ENCODE measurements around the gene APOB. TPM values are rescaled to one million over a fixed set of nuclear protein-coding genes. Genes with fewer than 3 reads are reported as not detected.

The APOB gene
- total RNA-seq (ENCODE audit: insufficient read depth, low replicate concordance): 1.7 TPM

GRCh38 chr2:21043744-21044532 lies at the start of gene APOB:
TSS of gene APOB (minus strand) at chr2:21044073. CDS start at chr2:21043945, 128 bp downstream.
- peak; percentile 4 for DNase-seq (ENCODE audit: low spot score)

- DNase-seq (ENCODE audit: low spot score): no peak
Observed at GRCh38 chr2:21092308-21092869, 48.5 kb upstream of the APOB start.

GRCh38 chr2:21084401-21084800 lies 40.5 kb upstream of the APOB start:
- DNase-seq (ENCODE audit: low spot score): no peak

- DNase-seq (ENCODE audit: low spot score): no peak
Observed at GRCh38 chr2:21083482-21083881, 39.6 kb upstream of the APOB start.

- DNase-seq (ENCODE audit: low spot score): no peak
Observed at GRCh38 chr2:21078296-21078695, 34.4 kb upstream of the APOB start.

GRCh38 chr2:21072477-21073242 lies 28.8 kb upstream of the APOB start:
- no peak for DNase-seq (ENCODE audit: low spot score)

GRCh38 chr2:21070341-21071257 lies 26.7 kb upstream of the APOB start:
- no peak for DNase-seq (ENCODE audit: low spot score)

GRCh38 chr2:21069746-21070340 lies 26.0 kb upstream of the APOB start:
- no peak for DNase-seq (ENCODE audit: low spot score)

GRCh38 chr2:21067859-21068537 lies 24.1 kb upstream of the APOB start:
- DNase-seq (ENCODE audit: low spot score): no peak

- no peak for DNase-seq (ENCODE audit: low spot score)
Observed at GRCh38 chr2:21067125-21067524, 23.3 kb upstream of the APOB start.

- DNase-seq (ENCODE audit: low spot score): no peak
Observed at GRCh38 chr2:21059885-21060610, 16.2 kb upstream of the APOB start.

GRCh38 chr2:21057097-21057496 lies 13.2 kb upstream of the APOB start:
- DNase-seq (ENCODE audit: low spot score): no peak

GRCh38 chr2:21055879-21056790 lies 12.3 kb upstream of the APOB start:
- DNase-seq (ENCODE audit: low spot score): no peak

- DNase-seq (ENCODE audit: low spot score): no peak
Observed at GRCh38 chr2:21055451-21055850, 11.6 kb upstream of the APOB start.

GRCh38 chr2:21054011-21054410 lies 10.1 kb upstream of the APOB start:
- no peak for DNase-seq (ENCODE audit: low spot score)

- DNase-seq (ENCODE audit: low spot score): no peak
Observed at GRCh38 chr2:21052044-21052443, 8.2 kb upstream of the APOB start.

GRCh38 chr2:21050164-21050563 lies 6.3 kb upstream of the APOB start:
- no peak for DNase-seq (ENCODE audit: low spot score)

GRCh38 chr2:21047141-21048009 lies 3.5 kb upstream of the APOB start:
- peak; percentile 15 for DNase-seq (ENCODE audit: low spot score)
